HEK293 (cell line): Measurements from ENCODE around the gene COL17A1.

Experiments
- CTCF ChIA-PET: fragments of 350-600 bp; formaldehyde crosslinking; extraction: SDS; loops from one replicate; lab custom pipeline; 2021; ENCODE audit warnings: antibody characterized with exemption; lab: Yijun Ruan, JAX
- POLR2A ChIA-PET: fragments of 300-600 bp; formaldehyde crosslinking; extraction: SDS; loops from one replicate; lab custom pipeline; 2020; ENCODE audit warnings: antibody characterized with exemption, inconsistent platforms; lab: Yijun Ruan, JAX
- H3K27ac ChIP-seq: fragments of 200-500 bp; sonication (Bioruptor generic); 2 replicates; pipeline ENCODE4 v1.5.1; 2014; ENCODE audit warnings: low read depth, low read length, control low read depth, inconsistent platforms; ENCODE audit errors: extremely low read depth
- H3K36me3 ChIP-seq, 2 experiments: fragments of 200-500 bp in 1 of 2; sonication (Bioruptor generic) in 1 of 2; 1 replicate in 1 of 2; 2 replicates in 1 of 2; pipeline ENCODE4 v1.5.1; 2014 to 2017; ENCODE audit warnings: inconsistent platforms in 2 of 2, low read length in 2 of 2; ENCODE audit not compliant: control insufficient read depth in 2 of 2, insufficient read depth in 1 of 2
- H3K4me1 ChIP-seq: fragments of 200-500 bp; sonication (Bioruptor generic); 2 replicates; pipeline ENCODE4 v1.5.1; 2014; ENCODE audit warnings: mild to moderate bottlenecking, low read length, inconsistent platforms; ENCODE audit not compliant: control insufficient read depth, insufficient read depth
- H3K4me3 ChIP-seq: 2 replicates; pipeline ENCODE4 v1.5.1; 2011; ENCODE audit warnings: low read depth, mild to moderate bottlenecking, control low read depth, low read length, moderate library complexity
- H3K9me3 ChIP-seq: fragments of 200-500 bp; sonication (Bioruptor generic); 2 replicates; pipeline ENCODE4 v1.5.1; 2014; ENCODE audit warnings: low read depth, low read length, inconsistent platforms; ENCODE audit not compliant: control insufficient read depth, insufficient read depth
- BCL11A ChIP-seq: fragments of 450-650 bp; formaldehyde crosslinking; IDR thresholded peaks from 2 replicates; pipeline ENCODE4 v1.5.1; 2016; ENCODE audit warnings: low read depth, missing biosample characterization, missing genetic modification characterization
- BCL6B ChIP-seq: fragments of 450-650 bp; formaldehyde crosslinking; IDR thresholded peaks from 2 replicates; pipeline ENCODE4 v1.5.1; 2017; ENCODE audit warnings: missing biosample characterization, missing genetic modification characterization
- EGR2 ChIP-seq: fragments of 450-650 bp; formaldehyde crosslinking; IDR thresholded peaks from 2 replicates; pipeline ENCODE4 v1.5.1; 2016; ENCODE audit warnings: low read depth, missing biosample characterization, missing genetic modification characterization
- KLF7 ChIP-seq: fragments of 450-650 bp; formaldehyde crosslinking; IDR thresholded peaks from 2 replicates; pipeline ENCODE4 v1.5.1; 2016; ENCODE audit warnings: missing biosample characterization, missing genetic modification characterization, borderline replicate concordance
- PRDM6 ChIP-seq: fragments of 450-650 bp; formaldehyde crosslinking; IDR thresholded peaks from 2 replicates; pipeline ENCODE4 v1.5.1; 2017; ENCODE audit warnings: missing biosample characterization, missing genetic modification characterization
- ZBTB11 ChIP-seq: fragments of 450-650 bp; formaldehyde crosslinking; conservative IDR thresholded peaks from 2 replicates; pipeline ENCODE4 v1.5.1; 2016; ENCODE audit warnings: low read depth, missing biosample characterization, missing genetic modification characterization
- ZBTB26 ChIP-seq: fragments of 450-650 bp; formaldehyde crosslinking; optimal IDR thresholded peaks from 2 replicates; pipeline ENCODE3; 2016; ENCODE audit warnings: missing biosample characterization, mild to moderate bottlenecking, missing genetic modification characterization
- ZBTB48 ChIP-seq: fragments of 450-650 bp; formaldehyde crosslinking; IDR thresholded peaks from 2 replicates; pipeline ENCODE4 v1.5.1; 2016; ENCODE audit warnings: missing biosample characterization, missing genetic modification characterization
- ZBTB8A ChIP-seq: fragments of 450-650 bp; formaldehyde crosslinking; IDR thresholded peaks from 2 replicates; pipeline ENCODE4 v1.5.1; 2016; ENCODE audit warnings: missing biosample characterization, missing genetic modification characterization
- ZEB2 ChIP-seq: fragments of 450-650 bp; formaldehyde crosslinking; IDR thresholded peaks from 2 replicates; pipeline ENCODE4 v1.5.1; 2016; ENCODE audit warnings: missing biosample characterization, missing genetic modification characterization
- ZFHX2 ChIP-seq: fragments of 450-650 bp; formaldehyde crosslinking; conservative IDR thresholded peaks from 2 replicates; pipeline ENCODE4 v1.5.1; 2016; ENCODE audit warnings: missing biosample characterization, missing genetic modification characterization
- ZNF202 ChIP-seq: fragments of 450-650 bp; formaldehyde crosslinking; IDR thresholded peaks from 2 replicates; pipeline ENCODE4 v1.5.1; 2016; ENCODE audit warnings: missing biosample characterization, missing genetic modification characterization, borderline replicate concordance
- ZNF549 ChIP-seq: fragments of 450-650 bp; IDR thresholded peaks from 2 replicates; pipeline ENCODE4 v1.5.1; 2018; ENCODE audit warnings: missing biosample characterization, missing genetic modification characterization, mild to moderate bottlenecking, inconsistent platforms, moderate library complexity
- ZNF596 ChIP-seq: fragments of 450-650 bp; IDR thresholded peaks from 2 replicates; pipeline ENCODE4 v1.5.0; 2018; ENCODE audit warnings: missing biosample characterization, mild to moderate bottlenecking, missing genetic modification characterization, moderate library complexity

COL17A1 gene

GRCh38 chr10:104120512-104120902 lies 34.8 kb upstream of the COL17A1 start (continued):
- TF ChIP-seq ZBTB48 (tag by site-specific recombination) (0 out of 2 replicates have a peak, but pooled peaks have one; percentile 45), KLF7 (tag by site-specific recombination) (no peak), BCL11A (tag by site-specific recombination) (no peak), ZEB2 (tag by site-specific recombination) (peak; percentile 28; the same call in 1 of the 2 replicates), ZBTB26 (tag by site-specific recombination) (no peak)

- H3K27ac ChIP-seq = no peak overlapping the region
- no peaks in the 10 kb centered on the region for H3K9me3 ChIP-seq
- TF ChIP-seq PRDM6 (tag by site-specific recombination) (peak; percentile 13; the same call in 1 of the 2 replicates), ZEB2 (tag by site-specific recombination) (no peak), ZNF202 (tag by site-specific recombination) (no peak)
- peaks cover 4% of the 10 kb centered on the region for H3K4me1 ChIP-seq
- H3K36me3 ChIP-seq = 0 out of 3 replicates have a peak, but pooled peaks cover 0 to 3% of the 10 kb centered on the region in 2 experiments
- CTCF ChIA-PET = interaction anchor here (0.6 to 1.5 kb wide), 6 partner anchors 50 to 539 kb away, joined by 3 to 10 read pairs (median 3); no protein-coding TSS in a partner anchor
- POLR2A ChIA-PET = interaction anchor here (1.2 kb wide), 1 partner anchor 48 kb away, joined by 4 read pairs; no protein-coding TSS in a partner anchor
- H3K4me3 ChIP-seq = no peak overlapping the region
These were observed 34.3 kb upstream of the COL17A1 start for GRCh38 chr10:104119996-104120395.

GRCh38 chr10:104117839-104118323 lies 32.2 kb upstream of the COL17A1 start:
- H3K4me1 ChIP-seq = no peaks in the 10 kb centered on the region; the same call in 1 of the 2 replicates
- CTCF ChIA-PET = no interaction called here
- POLR2A ChIA-PET = no interaction called here
- H3K9me3 ChIP-seq = no peaks in the 10 kb centered on the region
- no peak overlapping the region for H3K27ac ChIP-seq
- no peak for TF ChIP-seq ZNF596 (tag by site-specific recombination)
- no peak for TF ChIP-seq BCL6B (tag by site-specific recombination)
- peak; percentile 54 for TF ChIP-seq ZFHX2 (tag by site-specific recombination)
- TF ChIP-seq ZBTB8A (tag by site-specific recombination) = no peak
- peak; percentile 56 for TF ChIP-seq EGR2 (tag by site-specific recombination)
- TF ChIP-seq ZNF549 (tag by site-specific recombination) = no peak
- no peak for TF ChIP-seq ZBTB11 (tag by site-specific recombination)
- no peaks in the 10 kb centered on the region for H3K36me3 ChIP-seq
- H3K4me3 ChIP-seq = no peak overlapping the region
